Cardiac muscle cell (in vitro differentiated cells and primary cell): ENCODE data around the gene ZMYND8. TPM values are rescaled to one million over a fixed set of nuclear protein-coding genes. Genes with fewer than 3 reads are reported as not detected.
A peak's percentile ranks its signal among the peaks of the same experiment; 100 is the strongest.

Experiments used
- DNase-seq, 2 donors: peaks; one replicate each; pipeline versions ENCODE4 v3.0.0 to v3.0.0-alpha.2; 2010 to 2017; ENCODE audit warnings: low read depth in 1 of 2, low spot score in 1 of 2
- H3K27ac ChIP-seq: fragments of 200-600 bp; sonication (generic); 2 replicates; pipeline ENCODE4 v1.5.1; 2016
- H3K27me3 ChIP-seq: fragments of 200-600 bp; sonication (generic); 2 replicates; pipeline ENCODE4 v1.6.0; 2016; ENCODE audit warnings: control low read depth
- H3K36me3 ChIP-seq: fragments of 200-600 bp; sonication (generic); 2 replicates; pipeline ENCODE4 v1.5.1; 2016; ENCODE audit warnings: control low read depth
- H3K4me1 ChIP-seq: fragments of 200-600 bp; sonication (generic); 2 replicates; pipeline ENCODE4 v1.8.1; 2017; ENCODE audit warnings: low read depth, mild to moderate bottlenecking, mixed run types
- H3K4me3 ChIP-seq: fragments of 200-600 bp; sonication (generic); 2 replicates; pipeline ENCODE4 v1.5.1; 2016; ENCODE audit warnings: mild to moderate bottlenecking
- H3K9me3 ChIP-seq: fragments of 200-600 bp; sonication (generic); 2 replicates; pipeline ENCODE4 v1.5.1; 2017; ENCODE audit warnings: low read depth, mild to moderate bottlenecking, control low read depth
- CTCF ChIP-seq: IDR thresholded peaks from 2 replicates; pipeline ENCODE4 v1.5.1; 2012; ENCODE audit warnings: low read depth, mild to moderate bottlenecking, low read length
- polyA plus RNA-seq: library from polyadenylated mRNA; unstranded; fragments of >200 nt; fragmentation: Nextera tagmentation; extraction: Ambion mirVana; gene quantifications from 2 replicates; pipeline ENCODE4 v1.2.1, GENCODE V29; 2016
- total RNA-seq: library from RNA; depleted of rRNA; stranded (reverse); fragments of >200 nt; gene quantifications from 2 replicates; pipeline ENCODE4 v1.2.3, GENCODE V29; 2016

ZMYND8 gene
- total and polyA plus RNA-seq, 2 experiments from 2014 or later: 27.5 to 45.0 TPM

GRCh38 chr20:47204008-47204849, 152.3 kb downstream of the ZMYND8 start:
- Histone ChIP-seq H3K4me3 (no peak overlapping the region), H3K4me1 (no peaks in the 10 kb centered on the region), H3K36me3 (peaks cover 3% of the 10 kb centered on the region), H3K27me3 (no peaks in the 10 kb centered on the region), H3K27ac (no peak overlapping the region), H3K9me3 (no peaks in the 10 kb centered on the region)
- TF ChIP-seq CTCF: no peak
- DNase-seq: peak in 1 of 2 donors; percentile 31

DNA sequence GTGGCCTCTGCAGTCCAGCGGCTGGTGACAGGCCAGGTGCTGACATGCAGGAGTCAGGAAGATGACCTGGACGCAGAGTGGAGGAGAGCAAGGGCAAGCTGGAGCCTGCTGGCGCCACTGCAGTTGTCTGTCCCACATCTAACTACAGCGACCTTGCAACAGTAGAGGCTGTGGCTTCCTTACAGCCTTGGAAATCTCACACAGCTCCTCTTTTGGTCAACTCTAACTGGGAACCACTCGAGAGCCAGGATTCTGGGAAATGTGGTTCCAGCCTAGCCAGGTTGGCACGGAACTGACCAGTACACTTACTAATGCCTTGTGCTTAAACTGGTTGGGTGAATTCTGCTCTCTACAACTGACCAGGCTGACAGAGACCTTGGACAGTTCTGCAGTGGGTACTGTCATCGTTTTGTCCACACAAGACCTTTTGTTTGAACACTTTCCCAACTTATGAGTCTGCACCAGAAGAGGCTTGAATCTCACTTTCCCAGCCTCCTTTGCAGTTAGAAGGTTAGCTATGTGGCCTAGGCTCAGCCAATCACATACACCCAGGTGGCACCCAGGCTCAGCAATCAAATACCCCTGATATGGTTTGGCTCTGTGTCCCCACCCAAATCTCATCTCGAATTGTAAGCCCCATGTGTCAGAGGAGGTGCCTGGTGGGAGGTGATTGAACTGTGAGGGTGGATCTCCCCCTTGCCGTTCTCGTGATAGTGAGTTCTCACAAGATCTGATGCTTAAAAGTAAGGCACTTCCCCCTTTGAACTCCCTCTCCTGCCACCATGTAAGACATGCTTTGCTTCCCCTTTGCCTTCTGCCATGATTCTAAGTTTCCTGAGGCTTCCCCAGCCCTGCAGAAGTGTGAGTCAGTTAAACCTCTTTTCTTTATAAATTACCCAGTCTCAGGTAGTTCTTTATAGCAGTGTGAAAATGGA, 153.5 kb downstream of the ZMYND8 start:
- Histone ChIP-seq H3K27ac (peak overlapping the region; percentile 17), H3K27me3 (no peaks in the 10 kb centered on the region), H3K36me3 (no peaks in the 10 kb centered on the region), H3K4me1 (no peaks in the 10 kb centered on the region), H3K4me3 (no peak overlapping the region), H3K9me3 (no peaks in the 10 kb centered on the region)
- no peak for DNase-seq
- TF ChIP-seq CTCF: no peak

GRCh38 chr20:47201074-47201730, 155.3 kb downstream of the ZMYND8 start:
- no peaks in the 10 kb centered on the region for H3K9me3 ChIP-seq

DNA sequence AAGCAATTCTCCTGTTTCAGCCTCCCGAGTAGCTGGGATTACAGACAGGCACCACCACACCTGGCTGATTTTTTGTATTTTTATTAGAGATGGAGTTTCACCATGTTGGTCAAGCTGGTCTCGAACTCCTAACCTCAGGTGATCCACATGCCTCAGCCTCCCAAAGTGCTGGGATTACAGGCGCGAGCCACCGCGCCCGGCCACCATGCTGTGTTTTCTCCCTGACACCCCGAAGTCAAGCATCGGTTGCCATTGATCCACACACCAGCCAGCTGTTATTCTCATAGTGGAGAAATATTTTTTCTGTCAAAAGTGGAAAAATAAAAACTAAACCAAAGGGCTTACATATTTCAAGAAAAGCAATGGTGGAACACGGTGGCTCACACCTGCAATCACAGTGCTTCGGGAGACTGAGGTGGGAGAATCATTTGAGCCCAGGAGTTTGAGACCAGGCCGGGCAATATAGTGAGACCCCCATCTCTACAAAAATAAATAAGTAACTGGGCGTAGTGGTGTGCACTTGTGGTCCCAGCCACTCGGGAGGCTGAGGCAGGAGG, 157.4 kb downstream of the ZMYND8 start:
- Histone ChIP-seq H3K27ac (no peak overlapping the region), H3K9me3 (no peaks in the 10 kb centered on the region), H3K4me3 (no peak overlapping the region), H3K27me3 (no peaks in the 10 kb centered on the region), H3K4me1 (no peaks in the 10 kb centered on the region), H3K36me3 (no peaks in the 10 kb centered on the region)
- no peak for TF ChIP-seq CTCF
- DNase-seq: no peak

More at GRCh38 chr20:47201074-47201730, 155.3 kb downstream of the ZMYND8 start:
- no peak for TF ChIP-seq CTCF
- Histone ChIP-seq H3K4me3 (no peak overlapping the region), H3K36me3 (no peaks in the 10 kb centered on the region), H3K27me3 (no peaks in the 10 kb centered on the region), H3K4me1 (no peaks in the 10 kb centered on the region), H3K27ac (no peak overlapping the region)
- no peak for DNase-seq

DNA sequence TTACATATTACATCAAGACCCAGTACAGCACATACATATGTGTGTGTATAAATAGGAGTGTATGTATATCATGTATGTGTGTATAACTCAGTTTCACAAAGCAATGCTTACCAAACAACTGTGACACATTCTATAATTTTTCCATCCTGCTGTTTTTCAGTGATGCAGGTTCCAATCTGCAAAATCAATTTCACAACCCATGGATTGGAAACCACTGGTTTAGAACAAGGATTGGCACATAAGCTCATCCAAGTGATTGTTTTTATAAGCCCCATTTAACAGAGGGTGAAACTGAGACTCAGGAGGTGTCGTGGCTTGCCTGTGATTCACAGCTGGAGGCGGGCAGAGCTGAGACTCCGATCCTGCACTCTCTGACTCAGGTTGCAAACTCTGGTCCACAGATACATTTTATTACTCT, 158.2 kb downstream of the ZMYND8 start:
- no peak for TF ChIP-seq CTCF
- no peak overlapping the region for H3K4me3 ChIP-seq

More for the DNA sequence above, 158.2 kb downstream of the ZMYND8 start:
- Histone ChIP-seq H3K27ac (no peak overlapping the region), H3K27me3 (no peaks in the 10 kb centered on the region), H3K9me3 (no peaks in the 10 kb centered on the region), H3K4me1 (no peaks in the 10 kb centered on the region), H3K36me3 (no peaks in the 10 kb centered on the region)
- no peak for DNase-seq
